Stomach (tissue), 9 donors: ENCODE results near the gene RELL2. TPM values are rescaled to one million over a fixed set of nuclear protein-coding genes. Genes with fewer than 3 reads are reported as not detected.

Experiments used
- DNase-seq, 2 donors: peaks; one replicate each; pipeline versions ENCODE4 v3.0.0 to v3.0.0-alpha.2; 2013 to 2019
- H3K27ac ChIP-seq, 5 donors: fragments of 200-600 bp in 4 of 5; sonication (generic) in 4 of 5; one replicate each; pipeline ENCODE4 v1.5.1; 2013 to 2019; ENCODE audit warnings: mild to moderate bottlenecking in 1 of 5, moderate library complexity in 1 of 5
- H3K27me3 ChIP-seq, 3 donors: fragments of 200-600 bp; sonication (generic); one replicate each; pipeline ENCODE4 v1.5.1; 2017 to 2019; ENCODE audit warnings: mixed run types in 1 of 3
- H3K36me3 ChIP-seq, 4 donors: fragments of 200-600 bp; sonication (generic); 1 replicate in 3 of 4; 2 replicates in 1 of 4; pipeline ENCODE4 v1.5.1; 2016 to 2019
- H3K4me1 ChIP-seq, 4 donors: fragments of 200-600 bp; sonication (generic); one replicate each; pipeline ENCODE4 v1.5.1; 2016 to 2019
- H3K4me3 ChIP-seq, 4 donors: fragments of 200-600 bp; sonication (generic) in 3 of 4; one replicate each; pipeline ENCODE4 v1.5.1; 2016 to 2019; ENCODE audit warnings: mild to moderate bottlenecking in 1 of 4
- H3K9me3 ChIP-seq, 4 donors: fragments of 200-600 bp; sonication (generic); one replicate each; pipeline ENCODE4 v1.5.1; 2016 to 2019
- CTCF ChIP-seq, 7 experiments: fragments of 450-650 bp in 4 of 7; fragments of 200-600 bp in 3 of 7; sonication (generic) in 3 of 7; IDR thresholded peaks; one replicate each; pipeline ENCODE4 v1.5.1; 2016 to 2019; ENCODE audit warnings: antibody characterized with exemption in 7 of 7, control low read depth in 2 of 7, mild to moderate bottlenecking in 1 of 7
- EP300 ChIP-seq: sonication (generic); formaldehyde crosslinking; IDR thresholded peaks from one replicate; pipeline ENCODE4 v1.6.1; 2017; ENCODE audit warnings: antibody characterized with exemption
- POLR2A ChIP-seq, 4 donors: fragments of 450-650 bp; IDR thresholded peaks; one replicate each; pipeline ENCODE4 v1.6.1; 2016; ENCODE audit warnings: antibody characterized with exemption in 4 of 4, control low read depth in 2 of 4, mild to moderate bottlenecking in 1 of 4, moderate library complexity in 1 of 4
- POLR2AphosphoS5 ChIP-seq, 3 donors: sonication (generic); formaldehyde crosslinking; IDR thresholded peaks; one replicate each; pipeline ENCODE4 v1.6.1; 2016; ENCODE audit warnings: antibody characterized with exemption in 3 of 3
- WGBS, 5 donors: extraction: QIAGEN DNeasy Blood & Tissue Kit in 3 of 5; methylation state at CpG; one replicate each; pipeline versions ENCODE4 v1.1.5 to v1.1.7; 2013 to 2018; 5-methylcytosine and 5-hydroxymethylcytosine counted together
- intact Hi-C: fragments of 100-400 bp; cut with DNase I; formaldehyde crosslinking; loops from one replicate; pipeline ENCODE4 v1.15.1; 2023; ENCODE audit warnings: low total_unique reads
- polyA plus RNA-seq, 3 donors: library from polyadenylated mRNA; stranded (reverse); fragments of 200-250 nt; gene quantifications; one replicate each; pipeline ENCODE4 v1.2.3, GENCODE V29; 2013
- total RNA-seq, 5 donors: library from RNA; depleted of rRNA; stranded (reverse); fragments of >200 nt; gene quantifications; one replicate each; pipeline versions ENCODE4 v1.1.0 to v1.2.3, GENCODE V29; 2014 to 2016
- donor health status: healthy with polysubstance abuse.
- donor health status: Bipolar disorder and iron deficiency.
- donor health status: healthy.

RELL2 gene
- total and polyA plus RNA-seq, 8 donors = 0.45 to 4.9 (median 1.2) TPM; not detected in 1

GRCh38 chr5:141657404-141657803 lies 20.6 kb downstream of the RELL2 start:
- no peaks in the 10 kb centered on the region for H3K9me3 ChIP-seq
- intact Hi-C loops = no loop called here
- H3K27me3 ChIP-seq = no peaks in the 10 kb centered on the region
- no peak overlapping the region for H3K4me3 ChIP-seq
- no peak for DNase-seq
- no peak overlapping the region for H3K27ac ChIP-seq
- peaks cover 0 to 56% (median 29%) of the 10 kb centered on the region in 4 donors for H3K36me3 ChIP-seq
- no peaks in the 10 kb centered on the region for H3K4me1 ChIP-seq
- no peak for TF ChIP-seq POLR2AphosphoS5 (IDR thresholded peaks at IDR 0.05)
- TF ChIP-seq POLR2A (IDR thresholded peaks at IDR 0.05) = no peak
- TF ChIP-seq EP300 = no peak
- no peak for TF ChIP-seq CTCF (IDR thresholded peaks at IDR 0.05)
- 88 to 100% (median 95%) methylated on average over 1 of the region's 1 CpG for WGBS, 5 donors

GRCh38 chr5:141657937-141658545 lies 21.2 kb downstream of the RELL2 start:
- WGBS, 5 donors = 74 to 87% (median 80%) methylated on average over 8 of the region's 8 CpGs
- Histone ChIP-seq H3K9me3 (no peaks in the 10 kb centered on the region), H3K27me3 (no peaks in the 10 kb centered on the region), H3K36me3 (peaks cover under 1 to 59% (median 31%) of the 10 kb centered on the region in 4 donors), H3K27ac (no peak overlapping the region), H3K4me1 (no peaks in the 10 kb centered on the region), H3K4me3 (no peak overlapping the region)
- no peak for DNase-seq
- intact Hi-C loops = no loop called here
- TF ChIP-seq CTCF (IDR thresholded peaks at IDR 0.05) (no peak), EP300 (no peak), POLR2A (IDR thresholded peaks at IDR 0.05) (no peak), POLR2AphosphoS5 (IDR thresholded peaks at IDR 0.05) (no peak)

- Histone ChIP-seq H3K36me3 (peaks cover 0 to 44% (median 17%) of the 10 kb centered on the region in 4 donors), H3K27ac (no peak overlapping the region), H3K27me3 (no peaks in the 10 kb centered on the region), H3K4me3 (no peak overlapping the region), H3K9me3 (no peaks in the 10 kb centered on the region), H3K4me1 (peaks cover 0 to 8% (median 7%) of the 10 kb centered on the region in 4 donors)
- intact Hi-C loops = no loop called here
- TF ChIP-seq POLR2A (IDR thresholded peaks at IDR 0.05) (no peak), EP300 (no peak), CTCF (IDR thresholded peaks at IDR 0.05) (no peak), POLR2AphosphoS5 (IDR thresholded peaks at IDR 0.05) (no peak)
- WGBS, 5 donors = 82 to 89% (median 88%) methylated on average over 11 to 17 of the region's 17 CpGs
- DNase-seq = no peak
Observed at GRCh38 chr5:141662028-141662427, 25.2 kb downstream of the RELL2 start.

- H3K4me3 ChIP-seq = no peak overlapping the region
- H3K36me3 ChIP-seq = peaks cover 4 to 38% (median 15%) of the 10 kb centered on the region in 4 donors
- no peak for DNase-seq
- intact Hi-C loops = no loop called here
- no peaks in the 10 kb centered on the region for H3K27me3 ChIP-seq
- no peak overlapping the region for H3K27ac ChIP-seq
- TF ChIP-seq POLR2A (IDR thresholded peaks at IDR 0.05) (no peak), CTCF (IDR thresholded peaks at IDR 0.05) (no peak), EP300 (no peak), POLR2AphosphoS5 (IDR thresholded peaks at IDR 0.05) (no peak)
- H3K4me1 ChIP-seq = peaks cover 0 to 8% (median 7%) of the 10 kb centered on the region in 4 donors
- 85 to 89% (median 86%) methylated on average over 8 of the region's 8 CpGs for WGBS, 5 donors
- H3K9me3 ChIP-seq = no peaks in the 10 kb centered on the region
Observed at GRCh38 chr5:141663506-141663905, 26.7 kb downstream of the RELL2 start.
